GM12891 (cell line): ENCODE measurements around the gene COMMD9.

Experiments used
- PAX5 ChIP-seq: IDR thresholded peaks from 2 replicates; pipeline ENCODE4 v1.6.1; 2011; ENCODE audit warnings: low read length, moderate library complexity, mild to moderate bottlenecking; ENCODE audit not compliant: insufficient read depth, severe bottlenecking
- POLR2A ChIP-seq: IDR thresholded peaks from 2 replicates; pipeline ENCODE4 v1.6.1; 2011; ENCODE audit warnings: low read depth, low read length, control low read depth
- POLR2AphosphoS5 ChIP-seq: IDR thresholded peaks from 2 replicates; pipeline ENCODE4 v1.6.1; 2011; ENCODE audit warnings: low read depth, low read length, control low read depth
- SPI1 ChIP-seq: IDR thresholded peaks from 2 replicates; pipeline ENCODE4 v1.6.1; 2011; ENCODE audit warnings: low read depth, low read length, control low read depth
- TAF1 ChIP-seq: IDR thresholded peaks from 2 replicates; pipeline ENCODE4 v1.6.1; 2011; ENCODE audit warnings: low read depth, low read length, control low read depth

DNA sequence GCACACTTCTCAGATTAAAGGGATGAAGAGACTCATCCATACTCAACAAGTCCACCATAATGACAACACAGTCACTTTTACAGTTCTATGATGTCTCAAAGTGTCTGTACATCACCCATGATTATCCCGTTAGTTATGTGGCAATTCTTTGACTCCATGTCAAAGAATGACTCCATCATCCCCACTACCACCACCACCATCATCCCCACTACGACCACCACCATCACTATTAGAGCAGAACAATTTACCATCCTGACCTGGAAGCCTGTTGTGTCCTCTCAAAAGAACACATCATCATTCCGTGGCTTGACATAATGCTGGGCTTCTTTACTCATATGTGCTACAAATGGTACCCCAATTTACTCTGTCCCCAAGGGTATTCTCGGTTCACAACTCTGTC lies 20.6 kb upstream of the COMMD9 start:
- TF ChIP-seq POLR2A (no peak), POLR2AphosphoS5 (no peak), PAX5 (no peak), TAF1 (no peak), SPI1 (no peak)
